Astrocyte (in vitro differentiated cells and primary cell): ENCODE results near the gene H3-3A.

Experiments used
- CTCF ChIP-seq: IDR thresholded peaks from 2 replicates; pipeline ENCODE4 v1.5.1; 2011; ENCODE audit warnings: low read depth, mild to moderate bottlenecking, inconsistent platforms, low read length, moderate library complexity; ENCODE audit not compliant: insufficient read depth
- EZH2 ChIP-seq: IDR thresholded peaks from 2 replicates; pipeline ENCODE4 v1.6.1; 2012; ENCODE audit warnings: mild to moderate bottlenecking, low read length, inconsistent platforms; ENCODE audit not compliant: insufficient read depth

DNA sequence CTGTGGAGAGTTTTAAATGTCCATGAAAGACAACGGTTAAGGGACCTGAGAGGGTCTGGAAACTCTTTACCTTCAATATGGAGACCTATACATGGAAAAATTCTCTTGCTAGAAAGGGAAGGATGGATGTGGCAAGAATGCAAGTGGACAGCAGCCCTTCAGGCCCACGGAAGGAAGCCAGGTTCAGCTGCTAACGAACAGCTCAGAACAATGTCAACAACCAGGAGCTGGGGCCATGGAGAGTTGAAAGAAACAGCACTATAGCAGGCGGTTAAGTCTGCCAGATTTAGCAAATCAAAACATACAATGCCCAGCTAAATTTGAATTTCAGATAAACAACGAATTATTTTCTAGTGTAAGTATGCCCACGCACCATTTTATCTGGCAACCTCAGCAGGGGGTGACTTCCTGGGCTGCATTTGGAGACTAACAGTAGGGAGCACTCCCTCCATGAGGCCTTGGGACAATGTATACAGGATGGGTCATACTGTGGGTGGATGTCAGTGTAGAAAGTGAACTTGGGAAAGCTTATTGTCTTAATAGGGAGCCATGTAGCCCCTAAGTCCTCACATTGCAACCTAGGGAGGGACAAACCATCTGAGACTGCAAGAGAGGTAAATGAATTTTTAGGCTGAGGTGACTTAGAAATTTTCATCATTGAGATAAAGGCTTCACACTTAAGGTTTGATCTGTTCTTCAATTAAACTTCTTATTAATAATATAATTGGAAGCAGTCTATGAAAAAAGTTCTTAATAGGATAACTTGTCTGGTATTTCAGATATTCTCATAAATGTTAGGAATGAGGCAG lies 7.8 kb upstream of the H3-3A start:
- TF ChIP-seq CTCF (no peak), EZH2 (no peak)
